Left lung (tissue), 10 donors: Measurements from ENCODE around the gene CIP2A. TPM values are rescaled to one million over a fixed set of nuclear protein-coding genes. Genes with fewer than 3 reads are reported as not detected.

Experiments
- ATAC-seq: fragments of 200-7000 bp; cut with Tn5 transposase; one replicate; pipeline ENCODE4 v1.9.1; 2020; ENCODE audit warnings: moderate library complexity
- DNase-seq, 4 donors: peaks; one replicate each; pipeline ENCODE4 v3.0.0-alpha.2; 2013 to 2020
- H3K27ac ChIP-seq, 2 donors: fragments of 200-600 bp; sonication (generic) in 1 of 2; one replicate each; pipeline versions ENCODE4 v1.5.0 to v1.8.0; 2020 to 2021
- H3K27me3 ChIP-seq, 2 donors: fragments of 200-600 bp; sonication (generic) in 1 of 2; one replicate each; pipeline versions ENCODE4 v1.5.0 to v1.8.0; 2020 to 2021
- H3K36me3 ChIP-seq, 2 donors: fragments of 200-600 bp; sonication (generic) in 1 of 2; one replicate each; pipeline versions ENCODE4 v1.5.0 to v1.8.0; 2020 to 2021
- H3K4me1 ChIP-seq, 2 donors: fragments of 200-600 bp; one replicate each; pipeline ENCODE4 v1.8.0; 2021
- H3K4me3 ChIP-seq, 2 donors: fragments of 200-600 bp; sonication (generic) in 1 of 2; one replicate each; pipeline versions ENCODE4 v1.5.0 to v1.8.0; 2020 to 2021; ENCODE audit warnings: mild to moderate bottlenecking in 1 of 2
- H3K9me3 ChIP-seq, 2 donors: fragments of 200-600 bp; sonication (generic) in 1 of 2; one replicate each; pipeline versions ENCODE4 v1.5.0 to v1.8.0; 2020 to 2021
- intact Hi-C, 2 donors: fragments of 100-400 bp; cut with DNase I; formaldehyde crosslinking; loops; one replicate each; pipeline versions ENCODE4 v1.11.2 to v1.14.2; 2022
- polyA plus RNA-seq, 6 donors: library from polyadenylated mRNA; unstranded; fragments of 120-200 nt; gene quantifications; one replicate each; pipeline ENCODE4 v1.2.1, GENCODE V29; 2013; ENCODE audit not compliant: insufficient read length in 6 of 6
- total RNA-seq, 2 donors: library from RNA; stranded (reverse); fragmentation: NEBNext Ultra II Directional; extraction: Animal tissue kit (Norgen Biotek cat#: 25700); gene quantifications; one replicate each; pipeline ENCODE4 v1.2.1, GENCODE V29; 2021
- TF ChIP-seq, protein P1 (sequence below), 2 donors: fragments of 200-600 bp; sonication (generic) in 1 of 2; IDR thresholded peaks; one replicate each; pipeline versions ENCODE4 v1.5.0 to v1.8.0; 2021; ENCODE audit warnings: antibody characterized with exemption in 2 of 2
- donor health status: DM: no; HTN: yes; CAD: no.
- donor health status: DM: no; HTN: no; CAD: no.

Gene CIP2A
- total and polyA plus RNA-seq, 8 donors, result 3.8 to 26.1 (median 17.6) TPM

GRCh38 chr3:108527109-108527508, 62.1 kb downstream of the CIP2A start:
- H3K27me3 ChIP-seq, result no peaks in the 10 kb centered on the region
- H3K4me3 ChIP-seq, result no peak overlapping the region
- ATAC-seq (no peak), DNase-seq (no peak)
- H3K27ac ChIP-seq, result no peak overlapping the region
- H3K9me3 ChIP-seq, result no peaks in the 10 kb centered on the region
- H3K4me1 ChIP-seq, result peaks cover 0 to 11% of the 10 kb centered on the region in 2 donors
- intact Hi-C loops, result no loop called here
- TF ChIP-seq, protein P1, sequence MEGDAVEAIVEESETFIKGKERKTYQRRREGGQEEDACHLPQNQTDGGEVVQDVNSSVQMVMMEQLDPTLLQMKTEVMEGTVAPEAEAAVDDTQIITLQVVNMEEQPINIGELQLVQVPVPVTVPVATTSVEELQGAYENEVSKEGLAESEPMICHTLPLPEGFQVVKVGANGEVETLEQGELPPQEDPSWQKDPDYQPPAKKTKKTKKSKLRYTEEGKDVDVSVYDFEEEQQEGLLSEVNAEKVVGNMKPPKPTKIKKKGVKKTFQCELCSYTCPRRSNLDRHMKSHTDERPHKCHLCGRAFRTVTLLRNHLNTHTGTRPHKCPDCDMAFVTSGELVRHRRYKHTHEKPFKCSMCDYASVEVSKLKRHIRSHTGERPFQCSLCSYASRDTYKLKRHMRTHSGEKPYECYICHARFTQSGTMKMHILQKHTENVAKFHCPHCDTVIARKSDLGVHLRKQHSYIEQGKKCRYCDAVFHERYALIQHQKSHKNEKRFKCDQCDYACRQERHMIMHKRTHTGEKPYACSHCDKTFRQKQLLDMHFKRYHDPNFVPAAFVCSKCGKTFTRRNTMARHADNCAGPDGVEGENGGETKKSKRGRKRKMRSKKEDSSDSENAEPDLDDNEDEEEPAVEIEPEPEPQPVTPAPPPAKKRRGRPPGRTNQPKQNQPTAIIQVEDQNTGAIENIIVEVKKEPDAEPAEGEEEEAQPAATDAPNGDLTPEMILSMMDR (IDR thresholded peaks at IDR 0.05), result no peak
- H3K36me3 ChIP-seq, result no peaks in the 10 kb centered on the region

DNA sequence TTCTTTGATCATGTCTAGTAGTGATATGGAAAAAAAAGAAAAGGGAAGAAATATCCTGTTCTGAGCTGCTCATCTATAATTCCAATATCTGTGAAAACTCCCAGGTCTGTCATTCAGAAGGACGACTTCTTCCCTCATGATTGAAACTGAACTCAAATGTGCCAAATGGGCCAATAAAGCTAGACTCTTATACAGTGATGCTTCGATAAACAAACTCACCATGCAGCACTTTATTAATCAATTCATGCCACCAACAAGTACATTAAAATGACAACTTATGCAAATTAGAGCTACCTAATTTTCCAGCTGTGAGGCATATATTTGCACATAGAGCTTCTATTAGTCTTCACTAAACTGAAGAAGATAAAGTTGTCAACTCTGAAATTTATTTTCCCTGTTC, 63.3 kb downstream of the CIP2A start:
- Histone ChIP-seq H3K4me1 (peaks cover 0 to 11% of the 10 kb centered on the region in 2 donors), H3K27ac (no peak overlapping the region), H3K36me3 (no peaks in the 10 kb centered on the region), H3K4me3 (no peak overlapping the region), H3K9me3 (no peaks in the 10 kb centered on the region), H3K27me3 (no peaks in the 10 kb centered on the region)
- TF ChIP-seq, protein P1 (IDR thresholded peaks at IDR 0.05), result no peak
- ATAC-seq (no peak), DNase-seq (no peak)
- intact Hi-C loops, result no loop called here

GRCh38 chr3:108525256-108525655, 64.0 kb downstream of the CIP2A start:
- no peak for DNase-seq
- TF ChIP-seq, protein P1 (IDR thresholded peaks at IDR 0.05), result no peak
- intact Hi-C loops, result no loop called here
- no peaks in the 10 kb centered on the region for H3K9me3 ChIP-seq
- H3K4me1 ChIP-seq, result peaks cover 0 to 11% of the 10 kb centered on the region in 2 donors
- no peak for ATAC-seq
- no peak overlapping the region for H3K4me3 ChIP-seq
- no peaks in the 10 kb centered on the region for H3K36me3 ChIP-seq
- no peak overlapping the region for H3K27ac ChIP-seq
- H3K27me3 ChIP-seq, result no peaks in the 10 kb centered on the region

GRCh38 chr3:108524537-108524936, 64.7 kb downstream of the CIP2A start:
- TF ChIP-seq, protein P1 (IDR thresholded peaks at IDR 0.05), result no peak
- intact Hi-C loops, result no loop called here
- no peaks in the 10 kb centered on the region for H3K27me3 ChIP-seq
- peaks cover 0 to 11% of the 10 kb centered on the region in 2 donors for H3K4me1 ChIP-seq
- no peak for ATAC-seq
- no peaks in the 10 kb centered on the region for H3K9me3 ChIP-seq
- DNase-seq, result peak in 1 of 4 donors; percentile 12
- no peaks in the 10 kb centered on the region for H3K36me3 ChIP-seq
- H3K4me3 ChIP-seq, result no peak overlapping the region
- H3K27ac ChIP-seq, result no peak overlapping the region

GRCh38 chr3:108518895-108519294, 70.3 kb downstream of the CIP2A start:
- Histone ChIP-seq H3K27ac (no peak overlapping the region), H3K36me3 (no peaks in the 10 kb centered on the region), H3K27me3 (no peaks in the 10 kb centered on the region), H3K4me1 (no peaks in the 10 kb centered on the region), H3K4me3 (no peak overlapping the region), H3K9me3 (no peaks in the 10 kb centered on the region)
- DNase-seq (no peak), ATAC-seq (no peak)
- TF ChIP-seq, protein P1 (IDR thresholded peaks at IDR 0.05), result no peak
- intact Hi-C loops, result no loop called here
